ENCODE measurements around the gene SNRPD1.
"Not testable (repeated sequence)": the region's sequence is repeated elsewhere in the genome, so short reads cannot be mapped to it uniquely, and the experiment has no call there.

The SNRPD1 gene

DNA sequence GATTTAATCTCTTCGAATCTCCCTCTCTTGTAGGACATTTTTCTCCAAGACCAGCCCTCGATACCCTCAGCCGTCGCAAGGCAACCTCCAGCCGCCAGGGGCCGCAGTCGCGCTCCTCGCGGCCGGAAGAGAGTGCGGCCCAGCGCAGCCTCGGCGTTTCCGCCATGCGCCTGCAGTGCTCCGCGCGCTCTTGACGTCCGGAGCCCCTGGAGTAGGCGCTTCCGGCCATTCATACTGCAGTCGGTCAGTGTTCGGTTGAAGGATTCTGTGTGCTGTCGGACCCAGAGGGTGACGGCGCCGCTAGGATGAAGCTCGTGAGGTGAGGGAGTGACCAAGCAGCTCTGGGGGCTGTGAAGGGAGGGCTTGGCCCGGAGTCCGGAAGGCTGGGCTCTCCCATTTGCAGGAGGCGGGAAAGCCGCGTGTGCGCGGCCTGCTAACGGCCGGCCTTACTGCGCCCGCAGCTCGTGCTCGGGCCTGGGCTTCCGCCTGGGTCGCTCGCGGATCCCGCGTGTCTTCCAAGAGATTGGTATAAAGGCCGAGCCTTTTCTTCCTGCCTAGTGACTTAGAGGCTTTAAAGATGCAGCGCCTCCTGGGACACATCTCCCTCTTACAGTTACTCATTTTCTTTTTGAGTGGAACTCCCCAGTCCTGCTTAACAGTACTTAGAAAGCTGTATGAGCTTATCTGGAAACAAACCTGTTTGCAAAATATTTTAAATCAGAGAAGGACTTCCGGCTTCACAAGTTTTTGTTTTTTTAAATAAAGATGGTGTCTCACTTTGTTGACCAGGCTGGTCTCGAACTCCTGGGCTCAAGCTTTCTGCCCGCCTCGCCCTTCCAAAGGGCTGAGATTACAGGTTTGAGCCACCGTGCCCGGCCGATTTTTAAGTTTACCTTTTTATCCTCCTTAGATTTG, at the start of gene SNRPD1:
TSS of gene SNRPD1 (plus strand) at position 190 of the 915 bp plus-strand sequence. CDS start at position 306, 116 bp downstream.
- peak; percentile 95 for DNase-seq

DNA sequence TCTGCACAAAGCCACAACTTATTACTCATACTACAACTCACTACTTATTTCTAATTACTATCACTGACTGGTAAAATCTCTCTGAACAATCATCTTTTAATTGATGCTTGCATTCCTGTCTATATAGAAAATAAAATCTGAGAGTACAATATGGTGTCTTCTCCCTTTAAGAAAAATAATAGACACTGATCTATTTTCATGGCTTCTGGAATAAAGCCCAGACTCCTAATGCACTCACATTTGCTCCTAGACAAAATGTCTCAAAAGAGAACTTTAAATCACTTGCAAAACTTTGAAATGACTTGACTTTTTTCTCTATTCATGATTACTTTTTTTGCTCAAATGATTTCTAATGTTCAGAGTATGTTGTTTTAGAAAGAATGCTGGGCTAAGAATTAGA, 40.3 kb upstream of the SNRPD1 start:
- DNase-seq, result no peak

DNA sequence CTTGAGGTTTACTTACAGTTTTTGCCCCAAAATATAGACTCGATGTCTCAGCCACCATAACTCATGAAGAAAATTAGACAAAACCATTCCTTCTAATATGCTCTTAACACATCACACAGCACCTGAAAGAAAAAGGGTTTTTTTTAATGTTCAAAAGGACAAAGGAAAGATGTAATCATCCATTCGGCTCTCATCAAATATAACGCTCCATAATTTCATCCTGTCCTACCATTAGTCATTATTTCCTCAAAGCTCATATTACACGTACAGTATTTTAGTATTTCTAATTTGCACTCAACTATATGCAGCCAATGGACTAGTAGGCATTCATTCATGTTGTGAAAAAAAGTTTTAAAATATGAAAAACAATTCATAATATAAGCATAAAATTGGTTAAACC, 36.5 kb upstream of the SNRPD1 start:
- DNase-seq, result no peak

DNA sequence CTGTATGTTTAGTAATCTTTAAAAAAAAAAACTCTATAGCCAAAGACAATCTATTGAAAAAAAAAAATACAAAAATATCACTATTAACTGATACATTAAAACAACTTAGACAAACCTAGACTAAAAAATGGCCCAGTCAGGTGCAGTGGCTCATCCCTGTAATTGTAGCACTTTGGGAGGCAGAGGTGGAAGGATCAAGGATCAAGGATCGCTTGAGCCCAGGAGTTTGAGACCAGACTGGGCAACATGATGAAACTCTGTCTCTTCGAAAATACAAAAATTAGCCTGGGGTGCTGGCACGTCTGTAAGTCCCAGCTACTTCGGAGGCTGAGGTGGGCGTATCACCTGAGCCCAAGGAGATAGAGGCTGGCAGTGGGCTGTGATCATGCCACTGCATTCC, 27.7 kb upstream of the SNRPD1 start:
- DNase-seq, result no peak

- not testable (repeated sequence) for DNase-seq
Observed at GRCh38 chr18:21592361-21592760, 19.8 kb upstream of the SNRPD1 start.

- no peak for DNase-seq
Observed at GRCh38 chr18:21593540-21594257, 18.4 kb upstream of the SNRPD1 start.

DNA sequence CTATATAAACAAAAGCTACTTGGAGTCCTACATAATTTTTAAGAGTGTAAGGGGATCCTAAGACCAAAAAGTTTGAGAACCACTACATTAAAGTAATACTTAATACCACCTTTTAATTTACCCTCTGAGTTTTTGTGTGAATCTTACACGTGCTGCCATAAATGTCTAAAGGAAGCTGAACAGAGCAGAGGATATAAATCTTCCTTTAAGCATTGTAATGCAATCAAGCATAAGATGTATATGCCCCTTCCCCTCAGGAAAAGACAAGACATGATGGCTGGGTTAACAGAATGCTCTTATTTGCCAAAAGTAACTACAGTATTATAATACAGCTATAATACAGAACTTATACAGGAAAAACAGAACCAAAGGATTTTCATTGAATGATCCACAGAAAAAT, 14.5 kb upstream of the SNRPD1 start:
- no peak for DNase-seq

DNA sequence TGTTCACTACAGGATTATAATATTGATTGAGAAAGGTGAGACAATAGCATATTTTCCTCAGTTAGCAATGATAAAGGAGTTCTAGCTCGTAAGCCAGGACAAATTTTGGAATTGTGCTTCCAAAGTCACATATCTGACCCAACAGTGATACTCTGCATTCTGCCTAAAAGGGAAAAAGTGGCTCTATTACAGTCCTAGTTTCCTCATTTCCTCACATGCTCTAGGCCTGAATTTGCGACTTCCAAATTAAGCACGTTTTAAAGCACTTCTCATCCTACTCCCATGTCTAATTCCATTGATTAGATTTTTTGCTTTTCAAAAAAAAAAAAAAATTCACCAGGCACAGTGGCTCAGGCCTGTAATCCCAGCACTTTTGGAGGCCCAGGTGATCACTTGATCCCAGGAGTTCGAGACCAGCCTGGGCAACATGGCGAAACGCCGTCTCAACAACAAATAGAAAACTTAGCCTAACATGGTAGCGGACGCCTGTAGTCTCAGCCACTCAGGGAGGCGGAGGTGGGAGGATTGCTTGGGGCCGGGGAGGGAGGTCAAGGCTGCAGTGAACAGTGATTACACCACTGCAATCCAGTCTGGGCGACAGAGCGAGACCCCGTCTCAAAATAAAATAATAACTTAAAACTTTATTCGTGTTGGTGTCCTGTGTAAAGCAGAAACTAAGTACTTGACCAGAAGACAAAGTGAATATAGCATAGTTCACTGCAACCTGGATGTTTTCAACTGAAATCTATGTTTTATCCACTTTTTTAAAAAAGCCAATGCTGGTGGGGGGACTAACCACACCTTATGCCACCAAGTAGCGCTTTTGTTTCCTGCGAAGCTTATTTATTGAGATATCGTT, 13.2 kb upstream of the SNRPD1 start:
- no peak for DNase-seq

GRCh38 chr18:21599585-21600525, 12.3 kb upstream of the SNRPD1 start:
- DNase-seq, result no peak

DNA sequence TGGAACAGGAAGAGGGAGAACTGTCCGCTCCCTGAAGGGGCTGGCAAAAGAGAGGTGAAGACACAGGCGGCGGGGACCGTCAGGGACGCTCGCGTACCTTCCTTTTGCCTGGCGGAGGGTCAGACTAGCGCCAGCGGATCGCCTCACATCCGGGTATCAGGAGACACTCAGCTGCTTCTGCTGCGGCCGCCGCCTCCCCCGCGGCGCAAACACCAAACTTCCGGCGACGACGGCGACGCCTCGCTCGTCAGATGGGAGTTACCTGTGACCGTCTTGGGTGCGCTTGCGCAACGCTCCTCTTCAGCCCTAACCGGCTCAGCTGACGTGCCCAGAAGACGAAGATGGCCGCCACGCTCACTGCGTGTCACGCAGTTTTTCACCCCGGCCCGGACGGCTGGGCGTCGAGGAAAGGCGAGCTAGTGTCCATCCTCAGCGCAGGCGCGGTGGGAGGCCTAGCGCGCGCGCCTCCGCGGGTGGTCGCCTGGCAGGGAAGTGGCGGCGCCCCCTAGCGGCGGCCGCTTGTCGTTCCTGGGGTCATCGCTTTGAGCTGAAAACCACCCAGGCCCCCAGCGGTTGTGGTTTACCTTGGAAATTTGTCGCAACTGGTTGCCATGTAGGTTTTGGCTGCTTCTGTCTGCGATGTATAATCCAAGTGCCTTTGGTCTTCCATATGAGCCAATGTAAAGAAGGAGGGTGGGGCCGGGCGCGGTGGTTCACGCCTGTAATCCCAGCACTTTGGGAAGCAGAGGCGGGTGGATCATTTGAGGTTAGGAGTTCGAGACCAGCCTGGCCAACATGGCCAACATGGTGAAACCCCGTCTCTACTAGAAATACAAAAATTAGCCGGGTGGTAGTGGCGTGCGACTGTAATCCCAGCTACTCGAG, 11.3 kb upstream of the SNRPD1 start, which contains the start of gene ESCO1:
TSS of gene ESCO1 (minus strand) at position 179 of the 885 bp plus-strand sequence. CDS start 25,861 bp downstream, outside the sequence.
- DNase-seq, result peak; percentile 97

DNA sequence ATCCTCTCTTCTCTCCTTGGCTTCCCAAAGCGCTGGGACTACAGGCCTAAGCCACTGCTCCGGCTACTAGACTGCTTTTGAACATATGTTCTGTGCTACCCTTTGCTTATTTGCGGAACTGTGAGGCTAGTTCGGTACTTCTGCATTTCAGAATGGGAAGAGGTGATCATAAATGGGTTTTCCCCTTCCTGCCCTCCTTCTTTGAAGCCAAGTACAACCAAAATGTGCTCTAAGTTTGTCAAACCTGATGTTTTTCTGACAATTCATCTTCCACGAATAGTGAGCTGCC, 9.9 kb upstream of the SNRPD1 start:
- DNase-seq, result no peak

DNA sequence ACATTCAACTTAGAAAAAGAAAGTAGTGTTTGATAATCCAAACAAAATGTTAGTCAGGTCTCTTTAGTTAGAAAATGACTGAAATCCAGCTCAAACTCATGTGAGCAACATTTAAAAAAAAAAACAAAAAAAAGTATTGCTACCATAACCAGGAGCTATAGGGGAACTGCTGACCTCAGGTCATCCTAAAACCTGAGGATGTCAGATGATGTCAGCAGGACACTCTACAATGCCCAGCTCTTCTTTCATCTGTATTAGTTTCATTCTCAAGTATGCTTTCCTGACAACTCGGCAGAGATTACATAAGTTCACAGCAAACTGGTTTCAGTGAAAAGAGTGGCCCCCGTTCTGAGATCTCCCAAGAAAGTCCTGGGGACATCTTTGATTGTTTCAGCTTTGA, 7.4 kb upstream of the SNRPD1 start:
- no peak for DNase-seq

DNA sequence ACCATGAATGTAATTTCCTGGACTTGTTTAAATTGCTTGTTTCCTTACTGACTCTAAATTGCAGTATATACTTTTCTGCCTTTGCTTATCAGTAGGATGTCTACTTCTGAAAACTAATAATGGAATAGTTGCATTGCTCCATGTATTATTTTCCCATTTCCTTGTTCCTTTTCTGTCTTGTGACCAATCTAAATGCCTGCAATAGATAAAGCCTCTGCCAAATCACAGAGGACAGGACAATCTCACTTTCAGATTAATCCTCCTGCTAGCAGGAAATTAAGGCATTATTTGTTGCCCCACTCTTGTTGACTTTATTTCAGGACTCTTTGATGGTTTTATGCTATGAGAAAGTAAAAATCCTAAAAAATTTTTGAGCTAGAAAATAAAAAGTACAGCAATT, 6.9 kb upstream of the SNRPD1 start:
- no peak for DNase-seq

GRCh38 chr18:21611401-21612124, 551 bp upstream of the SNRPD1 start:
- not testable (repeated sequence) for DNase-seq

GRCh38 chr18:21621640-21622039, 9.5 kb downstream of the SNRPD1 start:
- not testable (repeated sequence) for DNase-seq

DNA sequence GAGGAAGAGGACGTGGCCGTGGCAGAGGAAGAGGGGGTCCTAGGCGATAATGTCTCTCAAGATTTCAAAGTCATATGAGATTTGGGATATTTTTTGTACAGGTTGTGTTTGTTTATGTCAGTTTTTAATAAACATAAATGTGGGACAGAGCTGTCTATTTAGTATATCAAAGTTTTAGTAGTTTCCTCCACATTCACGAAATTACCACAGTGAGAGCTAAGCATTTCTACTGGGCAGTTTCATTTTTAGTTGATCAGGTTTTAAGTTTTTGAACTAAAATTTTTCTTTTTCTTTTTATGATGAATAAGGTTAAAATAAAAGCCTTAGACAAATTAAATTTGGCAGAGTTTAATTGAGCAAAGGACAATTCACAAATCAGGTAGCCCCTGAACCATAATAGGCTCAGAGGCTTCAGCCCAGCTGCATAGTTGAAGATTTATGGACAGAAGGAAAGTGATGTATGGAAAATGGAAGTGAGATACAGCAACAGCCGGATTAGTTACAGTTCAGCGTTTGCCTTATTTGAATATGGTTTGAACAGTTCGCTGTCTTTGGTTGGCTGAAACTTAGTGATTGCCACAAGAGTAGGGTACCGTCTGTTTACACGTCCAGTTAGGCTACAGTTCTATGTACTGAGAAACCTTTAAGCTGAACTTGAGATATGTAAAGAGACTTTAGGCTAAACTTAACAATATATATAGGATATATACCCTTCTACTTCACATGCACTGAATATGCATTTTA, 17.1 kb downstream of the SNRPD1 start:
- DNase-seq, result no peak

DNA sequence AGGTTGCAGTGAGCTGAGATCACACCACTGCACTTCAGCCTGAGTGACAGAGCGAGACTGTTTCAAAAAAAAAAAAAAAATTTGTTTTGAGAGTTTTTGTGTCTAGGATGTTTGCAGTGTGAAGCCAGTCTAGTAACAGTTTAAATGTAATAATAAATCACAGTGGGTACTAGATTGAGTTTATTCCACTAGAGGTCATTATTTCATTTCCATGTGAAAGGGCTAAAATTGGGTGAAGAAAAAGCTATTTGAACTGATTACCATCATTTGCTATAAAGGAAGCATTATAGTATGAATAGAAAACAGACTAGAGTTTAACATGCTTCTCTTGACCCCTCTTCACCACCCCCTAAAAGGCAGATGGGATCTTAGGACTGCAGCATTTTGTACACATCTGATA, 20.3 kb downstream of the SNRPD1 start:
- no peak for DNase-seq

DNA sequence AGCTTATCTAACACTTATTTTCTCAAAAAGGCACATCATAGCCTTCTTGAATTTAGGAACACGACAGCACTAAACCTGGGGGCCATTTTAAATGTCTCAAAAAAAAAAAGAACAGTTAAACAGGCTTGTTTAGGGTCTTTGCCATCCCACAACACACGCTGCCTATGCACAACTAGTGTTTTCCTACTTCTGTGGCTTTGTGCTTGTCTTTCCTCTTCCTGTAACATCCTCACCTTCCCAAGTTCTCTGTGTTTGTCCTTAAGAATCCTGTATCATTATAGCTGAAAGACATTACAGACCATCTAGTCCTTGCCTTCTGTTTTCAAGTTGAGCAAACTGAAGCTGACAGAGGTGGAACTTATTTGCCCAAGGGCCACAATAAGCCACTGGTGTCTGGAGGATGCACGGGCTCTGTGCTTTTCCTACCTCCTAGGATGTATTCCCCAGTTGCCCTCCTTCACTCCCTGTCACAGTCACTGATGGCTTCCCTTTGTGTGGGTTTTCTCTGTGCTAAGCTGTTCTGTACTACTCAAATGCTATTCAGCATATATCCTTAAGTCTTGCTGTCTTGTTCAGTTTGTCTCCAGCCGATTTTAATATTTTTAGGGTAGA, 22.6 kb downstream of the SNRPD1 start:
- DNase-seq, result no peak

DNA sequence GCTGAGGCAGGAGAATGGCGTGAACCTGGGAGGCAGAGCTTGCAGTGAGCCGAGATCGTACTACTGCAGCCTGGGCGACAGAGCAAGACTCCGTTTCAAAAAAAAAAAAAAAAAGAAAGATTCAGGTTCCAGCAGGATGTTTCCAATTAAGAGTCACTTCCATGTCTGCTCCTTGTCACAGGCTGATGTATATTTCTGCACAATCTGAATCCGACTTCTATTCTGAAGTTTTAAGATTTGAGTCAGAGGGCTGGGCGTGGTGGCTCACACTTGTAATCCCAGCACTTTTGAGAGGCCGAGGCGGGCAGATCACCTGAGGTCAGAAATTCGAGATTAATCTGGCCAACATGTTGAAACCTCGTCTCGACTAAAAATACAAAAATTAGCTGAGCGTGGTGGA, 24.7 kb downstream of the SNRPD1 start:
- DNase-seq, result no peak
